ENCODE results near the gene SPOCK1. TPM values are rescaled to one million over a fixed set of nuclear protein-coding genes. Genes with fewer than 3 reads are reported as not detected.

Gene SPOCK1
- polyA plus RNA-seq, 3 donors: 1.8 to 5.7 (median 2.1) TPM

DNA sequence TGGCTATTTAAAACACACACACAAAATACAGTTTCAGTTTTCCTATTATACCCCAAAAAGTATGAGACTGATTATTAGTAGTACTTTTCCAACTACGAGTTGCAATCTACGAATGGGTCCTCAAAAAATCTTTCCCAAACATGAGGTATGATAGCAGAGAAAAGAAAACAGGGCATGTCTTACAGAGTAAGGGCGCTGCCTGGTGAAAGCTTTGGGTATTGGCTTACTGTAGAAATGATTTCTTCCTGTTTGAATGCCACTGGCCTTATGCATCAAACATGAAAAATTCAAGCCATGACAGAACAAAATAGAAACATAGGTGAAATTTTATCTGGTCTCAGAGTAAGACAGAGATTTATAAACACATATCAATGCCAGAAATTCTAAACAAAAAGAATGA lies 448.0 kb downstream of the SPOCK1 start:
- Mint-ChIP-seq H3K27me3 (ENCODE audit: low read depth in 3 of 3) (peaks cover 2% of the 10 kb centered on the region in 3 donors), H3K9me3 (peaks cover 0 to 9% (median 3%) of the 10 kb centered on the region in 7 donors), H3K36me3 (no peaks in the 10 kb centered on the region), H3K27ac (no peak overlapping the region), H3K4me3 (no peak overlapping the region), H3K4me1 (no peaks in the 10 kb centered on the region)
- no peak for DNase-seq
- intact Hi-C loops (cut with micrococcal nuclease): no loop called here
- TF ChIP-seq, protein P1, sequence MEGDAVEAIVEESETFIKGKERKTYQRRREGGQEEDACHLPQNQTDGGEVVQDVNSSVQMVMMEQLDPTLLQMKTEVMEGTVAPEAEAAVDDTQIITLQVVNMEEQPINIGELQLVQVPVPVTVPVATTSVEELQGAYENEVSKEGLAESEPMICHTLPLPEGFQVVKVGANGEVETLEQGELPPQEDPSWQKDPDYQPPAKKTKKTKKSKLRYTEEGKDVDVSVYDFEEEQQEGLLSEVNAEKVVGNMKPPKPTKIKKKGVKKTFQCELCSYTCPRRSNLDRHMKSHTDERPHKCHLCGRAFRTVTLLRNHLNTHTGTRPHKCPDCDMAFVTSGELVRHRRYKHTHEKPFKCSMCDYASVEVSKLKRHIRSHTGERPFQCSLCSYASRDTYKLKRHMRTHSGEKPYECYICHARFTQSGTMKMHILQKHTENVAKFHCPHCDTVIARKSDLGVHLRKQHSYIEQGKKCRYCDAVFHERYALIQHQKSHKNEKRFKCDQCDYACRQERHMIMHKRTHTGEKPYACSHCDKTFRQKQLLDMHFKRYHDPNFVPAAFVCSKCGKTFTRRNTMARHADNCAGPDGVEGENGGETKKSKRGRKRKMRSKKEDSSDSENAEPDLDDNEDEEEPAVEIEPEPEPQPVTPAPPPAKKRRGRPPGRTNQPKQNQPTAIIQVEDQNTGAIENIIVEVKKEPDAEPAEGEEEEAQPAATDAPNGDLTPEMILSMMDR (IDR thresholded peaks at IDR 0.05): no peak
- WGBS (ENCODE audit: insufficient coverage): no CpG with 5 or more reads among the region's 3 CpGs
- Histone ChIP-seq H3K4me1 (ENCODE audit: control insufficient read depth in 1 of 2, insufficient read depth in 2 of 2, low read length in 2 of 2) (no peaks in the 10 kb centered on the region), H3K27ac (ENCODE audit: low read depth in 1 of 2, low read length in 2 of 2) (no peak overlapping the region), H3K4me3 (replicated peaks in 1 of 3; ENCODE audit: low read depth in 2 of 3, low read length in 3 of 3) (no peak overlapping the region), H2AFZ (ENCODE audit: insufficient read depth, low read depth, low read length, poor library complexity, severe bottlenecking) (no peak overlapping the region), H3K36me3 (replicated peaks in 1 of 2; ENCODE audit: control insufficient read depth in 1 of 2, insufficient read depth in 2 of 2, low read length in 2 of 2) (no peaks in the 10 kb centered on the region), H3K9ac (ENCODE audit: insufficient read depth, low read length, poor library complexity, severe bottlenecking) (no peak overlapping the region), H3K4me2 (replicated peaks; ENCODE audit: extremely low read depth, low read length, poor library complexity, severe bottlenecking) (no peak overlapping the region), H3K27me3 (ENCODE audit: control insufficient read depth in 2 of 2, insufficient read depth in 2 of 2, low read length in 2 of 2) (no peaks in the 10 kb centered on the region), H3K9me3 (replicated peaks in 1 of 2; ENCODE audit: control insufficient read depth in 1 of 2, insufficient read depth in 1 of 2, low read length in 2 of 2) (no peaks in the 10 kb centered on the region), H4K20me1 (ENCODE audit: insufficient read depth, low read length) (no peaks in the 10 kb centered on the region), H3K79me2 (ENCODE audit: insufficient read depth, low read length) (no peaks in the 10 kb centered on the region)

DNA sequence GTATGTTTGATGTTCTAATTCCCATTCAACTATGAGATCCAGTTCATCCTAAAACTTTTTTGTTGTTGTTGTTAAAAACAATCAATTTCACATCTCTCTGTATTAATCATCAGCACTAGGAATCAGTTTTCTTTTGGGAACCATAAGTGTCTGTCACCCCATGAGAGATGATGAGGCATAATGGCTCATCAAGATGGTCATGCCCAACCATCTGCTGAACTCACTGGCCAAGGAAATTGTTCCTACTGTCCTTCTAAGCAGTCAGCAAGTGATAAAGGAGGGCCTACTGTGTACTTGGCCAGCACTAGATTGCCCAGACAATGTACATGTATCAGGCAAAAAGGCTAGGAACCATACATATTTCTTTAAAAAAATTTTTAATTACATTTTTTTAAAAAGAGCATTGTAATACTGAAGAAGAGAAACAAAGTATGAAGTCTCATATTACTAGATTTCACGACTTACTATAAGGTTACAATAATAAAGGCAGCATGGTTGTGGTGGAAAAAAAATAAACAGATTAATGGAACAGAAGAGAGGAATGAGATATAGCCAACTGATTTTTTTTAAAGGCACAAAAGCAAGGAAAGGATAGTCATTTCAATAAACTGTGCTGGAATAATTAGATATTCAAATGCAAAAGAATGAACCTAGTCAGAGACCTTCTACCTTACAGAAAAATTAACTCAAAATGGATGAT lies 458.3 kb downstream of the SPOCK1 start:
- no peak overlapping the region for H3K27ac ChIP-seq (ENCODE audit: low read depth in 1 of 2, low read length in 2 of 2)
- no peaks in the 10 kb centered on the region for H3K27me3 ChIP-seq (ENCODE audit: control insufficient read depth in 2 of 2, insufficient read depth in 2 of 2, low read length in 2 of 2)
- no peak overlapping the region for H3K4me2 ChIP-seq (replicated peaks; ENCODE audit: extremely low read depth, low read length, poor library complexity, severe bottlenecking)
- DNase-seq: no peak
- no peak overlapping the region for H3K4me3 ChIP-seq (replicated peaks in 1 of 3; ENCODE audit: low read depth in 2 of 3, low read length in 3 of 3)
- H3K9me3 Mint-ChIP-seq: peaks cover 0 to 9% (median 2%) of the 10 kb centered on the region in 7 donors
- no peaks in the 10 kb centered on the region for H3K36me3 Mint-ChIP-seq
- intact Hi-C loops (cut with micrococcal nuclease): no loop called here
- no peak overlapping the region for H2AFZ ChIP-seq (ENCODE audit: insufficient read depth, low read depth, low read length, poor library complexity, severe bottlenecking)
- no peaks in the 10 kb centered on the region for H3K79me2 ChIP-seq (ENCODE audit: insufficient read depth, low read length)
- H3K4me3 Mint-ChIP-seq: no peak overlapping the region
- no peak overlapping the region for H3K27ac Mint-ChIP-seq
- H3K4me1 ChIP-seq (ENCODE audit: control insufficient read depth in 1 of 2, insufficient read depth in 2 of 2, low read length in 2 of 2): no peaks in the 10 kb centered on the region
- H3K4me1 Mint-ChIP-seq: no peaks in the 10 kb centered on the region
- TF ChIP-seq, protein P1 (IDR thresholded peaks at IDR 0.05): no peak
- H3K27me3 Mint-ChIP-seq (ENCODE audit: low read depth in 3 of 3): peaks cover 2 to 5% (median 2%) of the 10 kb centered on the region in 3 donors
- no peaks in the 10 kb centered on the region for H4K20me1 ChIP-seq (ENCODE audit: insufficient read depth, low read length)
- H3K9ac ChIP-seq (ENCODE audit: insufficient read depth, low read length, poor library complexity, severe bottlenecking): no peak overlapping the region
- peaks cover 4 to 5% of the 10 kb centered on the region in 2 donors for H3K9me3 ChIP-seq (replicated peaks in 1 of 2; ENCODE audit: control insufficient read depth in 1 of 2, insufficient read depth in 1 of 2, low read length in 2 of 2)
- no CpG with 5 or more reads among the region's 1 CpG for WGBS (ENCODE audit: insufficient coverage)
- no peaks in the 10 kb centered on the region for H3K36me3 ChIP-seq (replicated peaks in 1 of 2; ENCODE audit: control insufficient read depth in 1 of 2, insufficient read depth in 2 of 2, low read length in 2 of 2)
